Measurements from ENCODE around the gene ORC4. TPM values are rescaled to one million over a fixed set of nuclear protein-coding genes. Genes with fewer than 3 reads are reported as not detected.

Gene ORC4
- total and polyA plus RNA-seq, 5 experiments from 2014 or later = 40.9 to 66.9 (median 51.8) TPM

- H3K36me3 Mint-ChIP-seq = peaks cover 0 to 31% (median 0%) of the 10 kb centered on the region in 3 donors
- ATAC-seq = no peak
- peaks cover 3 to 25% (median 15%) of the 10 kb centered on the region in 4 donors for H3K4me1 Mint-ChIP-seq
- H3K27me3 Mint-ChIP-seq = no peaks in the 10 kb centered on the region
- DNase-seq = no peak
- no peak overlapping the region for H3K4me3 Mint-ChIP-seq
- peaks cover 0 to 1% (median 0%) of the 10 kb centered on the region in 9 donors for H3K9me3 Mint-ChIP-seq
- POLR2A ChIA-PET = interaction anchor here (0.6 kb wide), 1 partner anchor 556 kb away, joined by 3 read pairs; no protein-coding TSS in a partner anchor
- H3K27ac Mint-ChIP-seq = peak overlapping the region in 1 of 10 donors; percentile 6
Measured at GRCh38 chr2:147923846-147924245, 96.7 kb downstream of the ORC4 start.

- no peaks in the 10 kb centered on the region for H3K27me3 Mint-ChIP-seq
- no peak overlapping the region for H3K4me3 Mint-ChIP-seq
- no peaks in the 10 kb centered on the region for H3K9me3 Mint-ChIP-seq
- H3K4me1 Mint-ChIP-seq = no peaks in the 10 kb centered on the region
- H3K27ac Mint-ChIP-seq = no peak overlapping the region
- DNase-seq (no peak), ATAC-seq (no peak)
- H3K36me3 Mint-ChIP-seq = peaks cover 0 to 42% (median 2%) of the 10 kb centered on the region in 3 donors
- POLR2A ChIA-PET = no interaction called here
Measured at GRCh38 chr2:147917161-147917560, 103.4 kb downstream of the ORC4 start.

- Mint-ChIP-seq H3K27me3 (no peaks in the 10 kb centered on the region), H3K27ac (no peak overlapping the region), H3K9me3 (no peaks in the 10 kb centered on the region), H3K4me1 (no peaks in the 10 kb centered on the region), H3K4me3 (no peak overlapping the region), H3K36me3 (peaks cover 0 to 42% (median 2%) of the 10 kb centered on the region in 3 donors)
- no peak for DNase-seq
- POLR2A ChIA-PET = no interaction called here
- ATAC-seq = no peak
Measured at GRCh38 chr2:147916723-147917122, 103.8 kb downstream of the ORC4 start.

GRCh38 chr2:147916067-147916466, 104.5 kb downstream of the ORC4 start:
- ATAC-seq (no peak), DNase-seq (no peak)
- POLR2A ChIA-PET = no interaction called here
- Mint-ChIP-seq H3K9me3 (no peaks in the 10 kb centered on the region), H3K36me3 (peaks cover 0 to 38% (median 2%) of the 10 kb centered on the region in 3 donors), H3K27ac (peak overlapping the region in 1 of 10 donors; percentile 34), H3K4me1 (no peaks in the 10 kb centered on the region), H3K27me3 (no peaks in the 10 kb centered on the region), H3K4me3 (no peak overlapping the region)

- no peak overlapping the region for H3K27ac Mint-ChIP-seq
- H3K36me3 Mint-ChIP-seq = peaks cover 0 to 22% (median 2%) of the 10 kb centered on the region in 3 donors
- ATAC-seq (no peak), DNase-seq (no peak)
- POLR2A ChIA-PET = no interaction called here
- no peaks in the 10 kb centered on the region for H3K9me3 Mint-ChIP-seq
- H3K4me1 Mint-ChIP-seq = no peaks in the 10 kb centered on the region
- H3K4me3 Mint-ChIP-seq = no peak overlapping the region
- H3K27me3 Mint-ChIP-seq = no peaks in the 10 kb centered on the region
Measured at GRCh38 chr2:147913701-147914480, 106.6 kb downstream of the ORC4 start.

- Mint-ChIP-seq H3K36me3 (peaks cover 0 to 17% (median 2%) of the 10 kb centered on the region in 3 donors), H3K27me3 (no peaks in the 10 kb centered on the region), H3K4me1 (no peaks in the 10 kb centered on the region), H3K9me3 (no peaks in the 10 kb centered on the region), H3K27ac (no peak overlapping the region), H3K4me3 (no peak overlapping the region)
- DNase-seq (peak in 8 of 10 donors; percentile 12 to 64 (median 46)), ATAC-seq (no peak)
- POLR2A ChIA-PET = no interaction called here
Measured at GRCh38 chr2:147910990-147911473, 109.5 kb downstream of the ORC4 start.

GRCh38 chr2:147909178-147909577, 111.4 kb downstream of the ORC4 start:
- H3K27me3 Mint-ChIP-seq = no peaks in the 10 kb centered on the region
- no peak overlapping the region for H3K27ac Mint-ChIP-seq
- H3K4me1 Mint-ChIP-seq = no peaks in the 10 kb centered on the region
- DNase-seq (no peak), ATAC-seq (no peak)
- no peaks in the 10 kb centered on the region for H3K9me3 Mint-ChIP-seq
- H3K4me3 Mint-ChIP-seq = no peak overlapping the region
- POLR2A ChIA-PET = interaction anchor here (0.6 kb wide), 1 partner anchor 64 kb away, joined by 9 read pairs; the partner anchor contains the start of gene ACVR2A
- H3K36me3 Mint-ChIP-seq = peaks cover 0 to 10% (median 0%) of the 10 kb centered on the region in 3 donors

GRCh38 chr2:147904051-147904450, 116.5 kb downstream of the ORC4 start:
- no peak overlapping the region for H3K4me3 Mint-ChIP-seq
- no peaks in the 10 kb centered on the region for H3K9me3 Mint-ChIP-seq
- no peak for DNase-seq
- ATAC-seq = no peak
- POLR2A ChIA-PET = no interaction called here
- H3K4me1 Mint-ChIP-seq = no peaks in the 10 kb centered on the region
- H3K36me3 Mint-ChIP-seq = peaks cover 0 to 25% (median 9%) of the 10 kb centered on the region in 3 donors
- no peak overlapping the region for H3K27ac Mint-ChIP-seq
- no peaks in the 10 kb centered on the region for H3K27me3 Mint-ChIP-seq

GRCh38 chr2:147888680-147889079, 131.9 kb downstream of the ORC4 start:
- POLR2A ChIA-PET = no interaction called here
- Mint-ChIP-seq H3K27ac (no peak overlapping the region), H3K4me1 (peaks cover 9 to 33% (median 21%) of the 10 kb centered on the region in 4 donors), H3K36me3 (peaks cover 0 to 2% (median 0%) of the 10 kb centered on the region in 3 donors), H3K27me3 (no peaks in the 10 kb centered on the region), H3K4me3 (no peak overlapping the region), H3K9me3 (no peaks in the 10 kb centered on the region)
- DNase-seq (no peak), ATAC-seq (no peak)

- peaks cover 6 to 30% (median 22%) of the 10 kb centered on the region in 4 donors for H3K4me1 Mint-ChIP-seq
- no peaks in the 10 kb centered on the region for H3K27me3 Mint-ChIP-seq
- no peaks in the 10 kb centered on the region for H3K36me3 Mint-ChIP-seq
- DNase-seq (no peak), ATAC-seq (no peak)
- H3K27ac Mint-ChIP-seq = no peak overlapping the region
- POLR2A ChIA-PET = no interaction called here
- H3K9me3 Mint-ChIP-seq = no peaks in the 10 kb centered on the region
- H3K4me3 Mint-ChIP-seq = no peak overlapping the region
Measured at GRCh38 chr2:147886136-147886535, 134.4 kb downstream of the ORC4 start.

GRCh38 chr2:147884830-147885229, 135.7 kb downstream of the ORC4 start:
- DNase-seq (no peak), ATAC-seq (no peak)
- Mint-ChIP-seq H3K4me1 (peaks cover 9 to 38% (median 27%) of the 10 kb centered on the region in 4 donors), H3K4me3 (peak overlapping the region in 7 of 10 donors; percentile 0 to 48 (median 33)), H3K27ac (peak overlapping the region in 2 of 10 donors; percentile 1 to 38), H3K36me3 (peaks cover 0 to 2% (median 0%) of the 10 kb centered on the region in 3 donors), H3K27me3 (no peaks in the 10 kb centered on the region), H3K9me3 (no peaks in the 10 kb centered on the region)
- POLR2A ChIA-PET = no interaction called here

GRCh38 chr2:147882631-147883030, 137.9 kb downstream of the ORC4 start:
- peaks cover 11 to 37% (median 30%) of the 10 kb centered on the region in 4 donors for H3K4me1 Mint-ChIP-seq
- no peaks in the 10 kb centered on the region for H3K27me3 Mint-ChIP-seq
- ATAC-seq (no peak), DNase-seq (no peak)
- no peaks in the 10 kb centered on the region for H3K9me3 Mint-ChIP-seq
- H3K4me3 Mint-ChIP-seq = no peak overlapping the region
- H3K36me3 Mint-ChIP-seq = peaks cover 0 to 5% (median 2%) of the 10 kb centered on the region in 3 donors
- POLR2A ChIA-PET = no interaction called here
- no peak overlapping the region for H3K27ac Mint-ChIP-seq
